Hematopoietic multipotent progenitor cell treated with erythropoietin and hydrocortisone succinate and interleukin-3 and kit ligand, for 4 days (in vitro differentiated cells): ENCODE results near the gene ATP6V1G3.
"Not testable (repeated sequence)": the region's sequence is repeated elsewhere in the genome, so short reads cannot be mapped to it uniquely, and the experiment has no call there.

ENCODE experiments used
- DNase-seq: peaks from one replicate; pipeline ENCODE4 v3.0.0-alpha.2; 2015

The ATP6V1G3 gene, protein sequence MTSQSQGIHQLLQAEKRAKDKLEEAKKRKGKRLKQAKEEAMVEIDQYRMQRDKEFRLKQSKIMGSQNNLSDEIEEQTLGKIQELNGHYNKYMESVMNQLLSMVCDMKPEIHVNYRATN

DNA sequence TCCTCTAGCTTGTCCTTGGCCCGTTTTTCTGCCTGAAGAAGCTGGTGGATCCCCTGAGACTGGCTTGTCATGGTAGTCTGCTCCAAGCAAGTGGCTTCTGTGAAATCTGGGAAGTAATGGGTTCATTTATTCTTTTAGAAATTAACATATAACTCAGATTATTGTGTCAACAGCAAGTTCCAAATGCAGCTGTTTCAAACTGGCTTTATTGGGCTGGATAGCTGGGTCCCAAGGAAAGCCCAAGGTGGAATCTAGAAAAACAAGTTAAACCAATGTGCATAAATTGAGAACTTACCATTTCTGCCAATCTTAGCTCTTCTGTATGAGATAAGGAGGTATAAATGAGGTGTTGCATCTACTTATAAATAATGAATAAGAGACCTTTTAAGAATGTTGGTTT is at the start of gene ATP6V1G3:
Gene ATP6V1G3, minus strand, starts transcription at position 101 of the 400 bp plus-strand sequence. Its CDS starts 30 bp downstream, at position 71.
- no peak for DNase-seq

DNA sequence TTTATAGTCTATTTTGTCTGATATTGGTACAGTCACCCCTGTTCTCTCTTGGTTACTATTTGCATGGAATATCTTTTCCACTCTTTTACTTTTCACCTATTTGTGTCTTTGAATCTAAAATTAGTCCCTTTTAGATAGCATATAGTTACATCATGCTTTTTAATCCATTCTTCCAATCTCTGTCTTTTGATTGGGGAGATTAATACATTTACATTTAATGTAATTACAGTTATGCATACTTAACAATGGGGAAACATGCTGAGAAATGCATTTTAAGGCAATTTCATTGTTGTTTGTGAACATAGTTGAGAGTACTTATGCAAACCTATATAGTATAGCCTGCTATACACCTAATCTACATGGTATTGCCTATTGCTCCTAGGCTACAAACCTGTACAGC is 48.4 kb upstream of the ATP6V1G3 start:
- DNase-seq: no peak

DNA sequence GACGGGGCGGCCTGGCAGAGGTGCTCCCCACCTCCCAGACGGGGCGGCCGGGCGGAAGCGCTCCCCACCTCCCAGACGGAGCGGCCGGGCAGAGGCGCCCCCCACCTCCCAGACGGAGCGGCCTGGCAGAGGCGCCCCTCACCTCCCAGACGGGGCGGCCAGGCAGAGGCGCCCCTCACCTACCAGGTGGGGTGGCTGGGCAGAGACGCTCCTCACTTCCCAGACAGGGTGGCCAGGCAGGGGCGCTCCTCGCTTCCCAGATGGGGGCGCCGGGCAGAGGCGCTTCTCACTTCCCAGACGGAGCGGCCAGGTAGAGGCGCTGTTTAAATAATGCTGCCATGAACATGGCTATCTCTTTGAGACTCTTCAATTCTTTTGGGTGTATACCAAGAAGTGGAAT is 43.7 kb upstream of the ATP6V1G3 start:
- DNase-seq: no peak

DNA sequence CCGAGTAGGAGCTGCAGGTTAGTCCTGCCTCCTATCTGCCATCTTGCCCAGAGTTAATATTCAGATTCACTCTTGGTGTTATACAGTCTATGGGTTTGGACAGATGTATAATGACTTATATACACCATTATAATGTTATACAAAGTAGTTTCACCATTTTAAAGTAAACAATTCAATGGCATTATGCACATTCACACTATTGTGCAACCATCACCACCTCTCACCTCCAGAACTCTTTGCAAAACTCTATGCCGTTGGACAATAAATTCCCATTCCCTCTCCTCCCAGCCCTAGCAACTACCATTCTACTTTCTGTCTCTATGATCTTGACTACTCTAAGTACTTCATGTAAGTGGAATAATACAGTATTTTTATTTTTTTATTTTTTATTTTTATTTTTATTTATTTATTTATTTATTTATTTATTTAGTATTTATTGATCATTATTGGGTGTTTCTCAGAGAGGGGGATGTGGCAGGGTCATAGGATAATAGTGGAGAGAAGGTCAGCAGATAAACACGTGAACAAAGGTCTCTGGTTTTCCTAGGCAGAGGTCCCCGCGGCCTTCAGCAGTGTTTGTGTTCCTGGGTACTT is 42.8 kb upstream of the ATP6V1G3 start:
- not testable (repeated sequence) for DNase-seq

DNA sequence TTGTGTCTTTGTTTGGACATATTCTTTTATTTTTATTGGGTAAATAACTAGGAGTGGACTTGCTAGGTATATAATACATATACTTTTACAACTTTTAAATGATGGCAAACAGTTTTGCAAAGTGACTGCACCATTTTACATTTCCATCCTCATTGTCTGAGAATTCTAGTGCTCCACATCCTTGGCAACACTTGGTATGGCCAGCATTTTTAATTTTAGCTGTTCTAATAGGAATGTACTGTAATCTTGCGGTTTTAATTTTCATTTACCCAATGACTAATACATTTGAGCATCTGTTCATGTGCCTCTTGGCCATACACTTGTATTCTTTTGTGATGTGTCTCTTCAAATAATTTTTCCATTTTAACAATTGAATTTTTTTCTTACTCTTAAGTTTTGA is 37.0 kb upstream of the ATP6V1G3 start:
- no peak for DNase-seq

DNA sequence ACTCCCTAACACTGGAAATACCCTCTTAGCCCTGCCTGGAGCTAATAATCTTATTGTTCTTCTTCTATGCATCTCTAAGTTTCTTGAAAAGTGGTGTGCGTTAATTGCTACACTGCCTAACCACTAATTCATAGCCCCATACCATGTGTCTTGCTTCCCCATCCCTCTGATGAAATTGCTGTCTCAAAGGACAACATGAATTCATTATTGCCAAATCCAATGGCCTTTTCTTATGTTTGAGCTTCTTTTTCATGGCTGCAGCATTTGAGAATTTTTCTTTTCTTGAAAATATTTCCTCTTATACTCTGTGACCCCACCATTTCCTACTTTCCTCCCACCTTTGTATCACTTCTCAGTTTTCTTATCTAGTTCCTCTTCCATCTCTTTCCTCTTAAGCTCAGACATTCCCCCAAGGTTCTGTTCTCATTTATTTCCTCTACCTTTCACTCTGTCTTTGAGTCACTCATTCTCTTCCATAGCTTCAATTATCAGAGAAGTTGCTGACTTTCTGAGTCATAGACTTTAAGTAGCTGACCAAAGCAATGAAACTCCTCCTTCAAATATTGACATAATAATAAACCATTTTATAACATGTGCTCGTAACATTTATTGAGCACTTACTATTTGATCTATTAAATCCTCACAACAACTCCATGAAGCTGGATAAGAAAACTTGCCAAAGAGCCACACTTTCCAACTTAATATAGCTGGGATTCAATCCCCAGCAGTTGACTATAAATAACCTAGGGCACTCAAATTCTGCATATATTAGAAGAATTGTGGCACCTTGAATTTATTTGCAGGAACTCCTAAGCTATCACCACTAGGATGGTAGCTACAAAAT is 35.5 kb upstream of the ATP6V1G3 start:
- peak; percentile 24 for DNase-seq

DNA sequence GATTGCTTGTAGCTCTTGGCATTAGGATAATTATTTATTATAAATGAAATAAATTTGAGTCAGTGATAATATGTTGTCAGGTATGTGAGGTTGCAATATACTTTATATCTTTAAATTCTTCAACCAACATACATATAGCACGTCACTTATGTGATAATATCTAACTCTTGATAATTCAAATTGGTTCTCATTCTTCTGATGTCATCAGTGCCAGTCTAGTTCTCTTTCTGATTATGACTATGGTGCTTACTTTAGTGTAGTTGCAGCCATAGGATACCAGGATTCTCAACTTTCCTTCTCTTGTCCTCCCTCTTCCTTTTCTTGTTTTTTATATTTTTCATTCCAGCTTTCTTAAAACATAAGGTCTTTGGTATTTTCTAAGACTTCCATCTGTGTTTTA is 34.8 kb upstream of the ATP6V1G3 start:
- no peak for DNase-seq

DNA sequence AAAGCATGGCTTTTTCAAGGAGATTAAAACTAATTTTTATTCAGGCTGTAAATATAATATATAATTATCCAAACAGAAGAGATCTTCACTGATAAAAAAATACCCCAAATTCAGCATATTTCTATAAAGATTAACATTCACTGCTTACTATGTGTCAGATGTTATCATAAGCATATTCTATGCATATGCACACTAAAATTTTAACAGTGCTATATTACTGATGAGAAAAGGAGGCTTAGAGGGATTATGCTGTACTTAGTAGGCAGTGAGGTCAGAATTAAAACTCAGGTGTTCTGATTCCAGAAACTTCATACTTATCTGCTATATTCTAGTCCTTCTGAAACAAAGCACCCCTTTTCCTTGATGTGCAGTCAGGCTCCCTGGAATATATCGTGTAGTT is 33.8 kb upstream of the ATP6V1G3 start:
- no peak for DNase-seq

DNA sequence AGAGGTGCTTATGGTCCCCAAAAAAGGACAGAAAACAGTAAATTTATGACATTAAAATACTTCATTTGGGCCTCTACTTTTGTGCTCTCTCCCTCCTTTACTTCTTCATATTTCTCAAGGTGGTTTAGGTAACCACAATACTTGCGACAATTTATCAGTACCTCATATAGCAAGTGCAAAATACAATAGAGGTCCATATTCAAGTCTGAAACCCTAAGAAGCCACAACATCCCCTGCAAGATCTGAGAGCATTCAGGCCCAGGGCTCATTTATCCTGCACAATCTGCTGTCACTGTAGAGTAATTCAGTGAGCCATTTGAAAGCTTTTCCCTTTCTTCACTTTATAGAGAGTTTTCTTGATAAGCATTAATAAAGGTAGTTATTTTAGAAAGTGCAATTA is 24.2 kb upstream of the ATP6V1G3 start:
- no peak for DNase-seq

DNA sequence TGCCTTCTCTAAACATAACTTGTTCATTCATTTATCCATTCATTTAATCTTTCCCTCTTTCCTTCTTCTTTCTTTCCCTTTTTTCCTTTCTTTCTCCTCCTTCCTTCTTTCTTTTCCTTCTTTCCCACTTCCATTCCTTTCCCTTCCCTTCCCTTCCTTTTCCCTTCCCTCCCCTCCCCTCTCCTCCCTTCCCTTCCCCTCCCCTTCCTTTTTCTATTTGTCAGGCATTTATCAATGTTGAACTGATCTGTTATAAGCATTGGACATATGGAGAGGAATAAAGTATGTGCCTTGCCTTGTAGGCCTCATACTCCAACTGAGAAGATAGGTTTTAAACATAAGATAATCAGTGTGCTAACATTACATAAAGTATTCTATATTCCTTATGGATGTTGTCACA is 23.7 kb upstream of the ATP6V1G3 start:
- no peak for DNase-seq

DNA sequence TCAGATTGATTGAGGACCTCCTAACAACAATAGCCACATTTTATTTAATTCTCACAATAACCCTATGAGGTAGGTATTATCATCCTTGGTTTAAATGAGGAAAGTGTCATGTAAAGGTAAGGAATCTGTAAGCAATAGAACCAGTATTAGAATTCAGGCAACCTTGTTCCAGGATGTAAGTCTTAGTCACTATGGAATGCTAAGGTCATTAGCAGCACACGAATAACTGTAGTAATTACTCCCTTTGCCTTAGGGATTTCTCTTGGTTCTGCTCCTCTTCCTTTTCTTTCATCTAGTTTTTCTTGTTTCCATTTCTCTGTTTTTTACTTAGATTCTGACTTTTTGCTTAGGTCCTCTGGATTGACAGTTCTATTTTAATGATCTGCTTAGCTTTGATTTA is 23.1 kb upstream of the ATP6V1G3 start:
- DNase-seq: no peak

DNA sequence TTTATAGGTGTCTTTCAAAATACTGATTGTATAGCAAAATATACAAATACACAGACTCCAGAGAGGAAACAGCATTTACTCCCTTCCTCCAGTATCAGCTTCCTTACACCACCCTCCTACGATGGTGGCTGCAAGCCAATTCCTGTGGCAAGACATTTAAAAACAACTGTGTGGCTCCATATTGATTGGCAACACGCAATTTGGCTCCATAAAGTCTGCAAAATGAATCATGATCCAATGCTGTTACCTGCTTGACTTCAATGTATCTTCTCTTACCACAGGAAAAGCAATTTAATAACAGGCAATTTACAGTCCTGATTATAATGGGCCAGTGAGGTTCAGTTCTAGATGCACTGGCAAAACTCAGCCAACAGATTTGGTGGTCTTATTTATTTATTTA is 19.7 kb upstream of the ATP6V1G3 start:
- peak; percentile 31 for DNase-seq

DNA sequence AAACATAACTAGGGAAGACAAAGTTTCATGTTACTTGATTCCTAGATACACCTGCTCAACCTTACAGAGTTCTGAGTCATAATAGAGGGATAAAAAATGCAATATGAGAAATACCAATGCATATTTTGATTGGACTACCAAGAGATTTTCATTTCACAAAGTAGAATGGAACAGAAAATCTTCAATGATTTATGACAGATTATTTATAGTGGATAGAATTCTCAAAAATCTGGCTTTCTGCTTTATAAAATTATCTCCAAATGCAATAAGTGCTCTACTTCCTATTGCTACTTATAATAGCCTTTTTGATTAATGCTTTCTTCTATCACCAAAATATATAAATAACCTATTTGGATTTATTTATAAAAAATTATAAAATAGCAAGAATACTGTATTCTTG is 18.9 kb upstream of the ATP6V1G3 start:
- DNase-seq: no peak

DNA sequence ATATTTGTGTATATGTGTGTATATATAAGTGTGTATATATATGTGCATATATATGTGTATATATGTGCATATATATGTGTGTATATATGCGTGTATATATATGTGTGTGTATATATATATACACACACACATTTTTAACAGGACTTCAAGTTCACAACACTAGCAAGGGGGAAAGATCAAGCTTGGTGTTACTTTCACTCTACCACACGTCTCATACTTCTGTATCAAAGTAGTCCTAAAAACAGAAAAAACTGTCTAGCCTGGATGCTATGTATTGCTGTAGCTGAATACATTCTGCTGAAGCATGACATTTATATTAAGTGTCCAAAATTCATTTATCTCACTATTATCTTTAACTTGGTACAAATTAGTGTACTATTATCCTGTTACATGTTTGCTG is 17.9 kb upstream of the ATP6V1G3 start:
- DNase-seq: no peak

DNA sequence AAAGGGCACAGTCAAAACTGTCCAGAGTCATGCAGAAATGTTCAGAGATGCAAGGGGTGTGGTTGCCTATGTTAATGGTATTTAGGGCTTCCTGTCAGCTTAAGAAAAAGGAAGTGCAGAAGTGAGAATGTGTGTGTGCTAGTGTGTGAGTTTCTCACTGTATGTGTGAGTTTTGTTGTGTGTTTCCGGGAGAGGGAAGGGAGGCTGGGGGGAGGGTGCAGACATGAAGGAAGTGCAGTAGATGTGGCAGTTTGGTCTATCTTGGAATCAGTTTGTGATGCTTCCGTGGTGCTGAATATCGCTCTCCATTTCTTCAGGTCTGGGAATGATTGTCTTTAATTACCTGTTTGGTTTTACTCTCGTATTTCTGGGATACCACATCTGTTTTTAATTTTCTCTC is 16.5 kb upstream of the ATP6V1G3 start:
- DNase-seq: peak; percentile 85

DNA sequence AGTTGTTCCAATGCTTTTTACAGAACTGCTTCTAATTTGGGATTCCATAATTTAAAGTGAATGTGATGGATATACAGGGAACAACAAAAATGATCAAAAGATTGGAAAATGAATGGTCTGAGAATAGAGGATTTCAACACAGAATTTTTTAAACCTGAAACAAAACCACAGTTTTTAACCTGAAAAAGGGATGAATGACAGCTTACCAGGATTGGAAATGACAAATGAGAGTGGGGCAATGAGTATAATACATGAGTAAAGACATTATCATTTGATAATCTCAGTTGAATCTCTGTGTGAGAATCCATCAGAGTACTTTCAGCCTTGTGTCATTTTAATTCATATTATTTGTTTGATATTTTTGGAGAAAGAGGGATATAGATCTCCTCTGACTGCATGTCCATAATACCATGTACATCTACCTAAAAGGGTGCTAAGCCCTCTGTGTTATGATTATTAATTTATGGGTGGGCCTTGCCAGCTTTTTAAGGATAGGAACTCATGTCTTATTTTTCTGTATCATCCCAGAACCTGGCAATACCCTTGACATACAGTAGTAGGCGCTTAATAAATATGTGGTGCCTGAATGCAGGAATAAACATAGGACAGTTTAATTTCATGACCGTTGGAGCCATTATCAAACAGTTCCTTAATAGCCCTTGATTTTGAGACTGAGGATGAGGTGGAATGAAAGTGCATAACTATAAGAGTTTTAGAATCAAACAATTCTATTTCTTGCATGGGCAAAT is 12.4 kb upstream of the ATP6V1G3 start:
- no peak for DNase-seq

DNA sequence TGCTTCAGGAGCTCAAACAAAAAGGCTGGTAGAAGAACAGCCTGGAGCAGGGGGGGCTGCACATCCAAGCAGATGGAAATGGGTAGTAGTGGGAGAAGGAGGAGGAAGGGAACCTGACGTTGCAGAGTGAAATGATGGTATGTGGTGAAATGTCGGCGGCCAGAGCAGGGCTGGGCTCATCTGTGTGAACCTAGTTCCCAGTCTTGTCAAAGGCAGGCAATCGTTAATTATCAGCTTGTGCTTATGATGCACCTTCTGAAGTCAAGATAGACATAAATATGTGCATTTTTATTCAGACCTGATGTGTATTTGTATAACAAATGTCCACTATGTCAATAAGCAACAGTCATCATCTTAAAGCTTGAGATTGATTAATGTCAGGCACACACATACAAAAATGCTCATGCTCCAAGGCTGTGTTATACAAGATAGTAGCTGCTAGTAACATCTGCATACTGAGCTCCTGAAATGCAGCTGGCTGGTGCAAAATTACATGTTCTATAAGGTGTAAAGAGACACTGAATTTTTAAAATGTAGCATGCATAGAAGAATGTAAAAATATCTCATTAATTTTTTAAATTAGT is 10.6 kb upstream of the ATP6V1G3 start:
- DNase-seq: no peak

DNA sequence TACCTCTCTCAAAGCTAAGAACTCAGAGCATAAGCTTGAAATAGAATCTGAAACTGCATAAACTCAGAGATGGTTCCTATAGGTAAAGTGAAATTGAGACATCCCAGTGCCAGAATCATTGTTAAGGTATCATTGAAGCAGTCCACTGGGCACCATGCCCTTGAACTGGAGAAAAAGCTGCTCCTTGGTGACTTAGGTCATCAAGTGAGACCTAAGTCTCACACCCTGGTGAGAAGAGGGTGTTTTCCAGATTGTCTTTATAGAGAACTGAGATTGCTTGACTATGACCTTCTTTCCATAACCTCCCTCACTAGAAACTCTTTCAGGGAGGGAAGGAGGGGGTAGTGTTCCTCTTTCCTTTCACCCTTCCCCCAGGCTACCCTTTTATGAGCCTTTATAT is 9.4 kb upstream of the ATP6V1G3 start:
- no peak for DNase-seq

DNA sequence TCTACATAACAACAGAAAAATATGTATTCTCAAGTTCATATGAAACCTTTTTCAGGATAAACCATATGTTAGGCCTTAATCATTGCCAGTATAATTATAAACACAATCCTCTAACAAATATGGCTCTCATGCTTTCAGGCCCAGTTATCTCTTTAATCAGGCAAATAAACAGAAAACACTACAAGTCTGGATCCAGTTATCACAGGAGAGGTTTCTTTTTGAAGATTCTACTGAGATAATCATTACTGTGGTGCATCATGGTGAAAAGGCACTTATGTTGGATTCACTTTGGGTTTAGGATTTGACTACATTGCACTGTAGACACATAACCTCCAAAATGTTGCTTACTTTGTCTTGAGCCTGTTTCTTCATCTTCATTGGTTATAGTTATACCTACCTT is 8.4 kb upstream of the ATP6V1G3 start:
- DNase-seq: no peak

DNA sequence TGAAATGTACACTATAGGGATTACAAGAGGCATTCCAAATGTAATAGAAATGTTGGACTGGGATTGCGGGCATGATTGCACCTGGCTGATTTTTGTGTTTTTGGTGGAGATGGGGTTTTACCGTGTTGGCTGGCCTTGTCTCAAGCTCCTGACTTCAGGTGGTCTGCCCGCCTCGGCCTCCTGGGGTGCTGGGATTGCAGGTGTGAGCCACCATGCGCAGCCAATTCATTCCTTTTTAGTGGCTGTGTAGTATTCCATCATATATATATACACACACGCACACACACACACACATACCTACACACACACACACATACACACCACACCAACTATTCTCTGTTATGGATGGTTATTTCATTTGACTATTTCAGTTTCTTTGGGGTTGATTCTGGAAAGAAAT is 4.7 kb upstream of the ATP6V1G3 start:
- no peak for DNase-seq

DNA sequence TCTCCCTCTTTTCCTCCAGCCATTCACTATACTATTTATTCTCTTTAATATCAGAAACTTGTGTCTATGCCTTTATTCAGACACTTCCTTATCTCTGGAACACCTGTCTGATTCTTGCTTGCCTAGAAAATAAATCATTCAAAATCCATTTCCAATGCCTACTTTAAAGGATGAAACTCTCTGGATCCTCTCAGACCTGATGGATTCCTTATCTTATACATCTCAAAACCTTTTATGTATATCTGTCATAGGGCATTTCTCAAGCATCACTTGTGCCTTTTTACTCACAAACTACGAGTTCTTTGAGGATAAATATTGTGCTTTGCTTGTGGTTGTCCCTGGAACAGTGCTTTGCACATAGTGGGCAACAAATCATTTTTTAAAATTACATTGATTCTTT is 3.8 kb upstream of the ATP6V1G3 start:
- DNase-seq: no peak

DNA sequence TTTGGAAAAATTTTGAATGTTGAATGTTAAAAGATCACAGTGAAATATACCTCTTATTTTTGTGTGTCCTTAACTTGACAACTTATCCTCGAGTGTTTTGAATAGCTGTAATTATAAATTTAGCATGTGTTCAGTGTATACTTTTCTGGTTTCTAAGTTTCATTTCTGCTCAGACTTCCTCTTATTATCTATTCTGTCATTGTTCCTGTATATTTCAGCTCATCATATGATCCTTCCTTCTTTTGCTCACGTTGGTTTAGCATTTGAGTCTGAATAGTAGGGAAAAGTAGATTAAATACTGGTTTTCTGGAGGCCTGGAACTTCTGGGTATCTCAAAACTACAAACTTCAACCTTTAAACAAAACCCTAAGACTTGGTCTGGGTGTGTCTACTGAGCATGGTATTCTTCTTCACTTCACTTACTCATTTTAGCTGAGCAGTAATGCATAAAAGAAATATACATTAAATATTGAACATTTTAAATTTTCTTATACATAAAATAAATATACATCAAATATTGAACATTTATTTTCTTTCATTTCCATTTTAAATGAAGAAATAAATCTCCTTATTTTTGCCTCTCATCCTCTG is 3.3 kb upstream of the ATP6V1G3 start:
- no peak for DNase-seq

DNA sequence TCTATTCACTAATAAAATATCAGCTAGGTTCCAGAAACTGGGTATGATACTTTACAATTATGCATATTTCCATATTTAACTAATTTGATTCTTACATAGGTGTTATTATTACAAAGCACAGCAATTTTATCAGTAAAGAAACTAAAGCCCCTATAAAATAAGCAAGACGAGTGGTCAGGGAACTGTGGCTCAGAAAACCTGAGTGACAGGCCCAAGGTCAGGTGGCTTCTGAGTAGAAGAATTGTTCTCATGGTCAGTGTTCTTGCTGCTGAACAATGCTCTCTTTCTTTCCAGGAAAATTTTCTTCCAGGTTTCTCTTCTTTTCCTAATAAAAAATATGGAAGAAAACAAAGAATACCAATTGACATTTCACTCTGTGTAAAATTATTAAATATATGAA is 2.2 kb upstream of the ATP6V1G3 start:
- no peak for DNase-seq
